IPS-18c (cell line): ENCODE measurements around the gene GRAMD4.

Source experiments
- H3K4me3 ChIP-seq: 2 replicates; pipeline ENCODE4 v1.7.0; 2013; ENCODE audit warnings: low read depth, mild to moderate bottlenecking, low read length, moderate library complexity; ENCODE audit not compliant: insufficient read depth
- H3K9me3 ChIP-seq: one replicate; pipeline ENCODE4 v1.6.1; 2013; ENCODE audit warnings: mild to moderate bottlenecking, low read length, moderate library complexity; ENCODE audit not compliant: control insufficient read depth, insufficient read depth

GRAMD4 gene

DNA sequence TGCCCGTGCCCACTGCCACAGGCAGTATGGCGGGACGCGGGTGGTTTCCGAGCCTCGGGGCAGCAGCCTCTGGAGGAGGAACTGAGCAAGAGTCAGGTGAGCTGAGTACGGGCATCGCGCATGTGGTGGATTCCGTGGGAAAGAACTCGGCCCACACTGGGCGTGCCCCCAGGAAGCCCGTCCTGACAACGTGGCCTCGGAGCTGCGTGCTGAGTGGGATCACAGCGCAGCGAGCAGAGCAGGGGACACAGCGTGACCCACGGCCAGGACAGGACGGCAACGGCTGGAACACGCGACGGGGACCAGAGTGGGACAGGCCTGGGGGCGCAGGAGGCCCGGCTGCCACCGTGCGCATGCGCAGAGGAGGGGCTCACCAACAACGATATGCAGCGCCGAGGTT is 81.1 kb downstream of the GRAMD4 start:
- Histone ChIP-seq H3K4me3 (no peak overlapping the region), H3K9me3 (no peaks in the 10 kb centered on the region)

DNA sequence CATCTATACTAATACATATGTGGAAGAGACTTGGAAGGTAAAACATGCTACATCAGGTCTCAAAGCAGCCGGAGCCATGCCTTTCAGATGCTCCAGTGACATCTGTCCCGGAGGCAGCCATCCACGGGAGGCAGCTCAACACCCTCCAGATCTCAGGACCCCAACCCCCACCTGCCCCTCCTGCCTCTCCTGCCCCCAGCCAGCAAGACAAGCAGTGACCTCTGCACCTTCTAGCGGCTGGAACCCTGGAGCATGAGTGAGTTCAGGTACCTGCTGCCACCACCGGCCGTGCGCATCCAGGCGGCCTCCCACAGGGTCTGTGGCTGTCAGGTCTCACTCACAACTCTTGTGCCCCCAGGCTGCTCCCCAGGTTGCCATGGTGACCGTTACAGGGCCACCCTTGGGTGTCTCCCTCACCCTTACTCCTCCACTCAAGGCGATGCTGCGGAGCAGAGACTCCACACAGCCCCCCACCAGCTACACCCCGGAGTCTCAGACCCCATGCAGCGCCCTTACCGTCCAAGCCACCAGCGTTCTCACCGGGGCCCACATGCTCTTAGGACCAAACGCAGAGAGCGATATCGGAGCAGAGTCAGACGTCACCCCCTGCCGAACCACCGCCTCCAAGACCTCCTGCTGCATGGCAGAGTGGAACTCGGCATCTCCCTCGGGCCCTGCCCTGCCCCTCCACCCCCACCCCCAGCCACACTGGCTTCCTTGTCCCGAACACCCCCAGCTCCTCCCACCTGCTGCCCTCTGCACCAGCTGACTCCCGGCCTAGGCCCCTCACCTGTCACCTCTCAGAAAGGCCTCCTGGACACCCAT is 83.2 kb downstream of the GRAMD4 start:
- Histone ChIP-seq H3K4me3 (no peak overlapping the region), H3K9me3 (no peaks in the 10 kb centered on the region)

DNA sequence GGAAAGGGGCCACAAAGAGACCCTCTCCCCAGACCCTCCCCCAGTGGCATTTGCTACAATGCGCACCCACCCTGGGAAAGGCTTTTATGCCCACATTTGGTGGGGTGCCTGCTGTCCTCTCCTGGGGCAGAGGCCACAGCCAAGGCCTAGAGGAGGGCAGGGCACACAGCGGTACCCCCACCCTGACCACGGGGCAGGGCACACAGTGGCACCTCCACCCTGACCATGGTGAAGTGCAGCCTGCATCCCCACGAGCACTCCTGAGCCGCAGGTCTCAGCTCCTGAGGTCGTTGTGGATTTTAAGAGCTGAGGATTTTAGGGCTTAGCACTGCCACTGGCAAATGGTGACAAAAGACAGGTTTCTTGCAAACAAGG is 83.8 kb downstream of the GRAMD4 start:
- Histone ChIP-seq H3K4me3 (no peak overlapping the region), H3K9me3 (no peaks in the 10 kb centered on the region)

DNA sequence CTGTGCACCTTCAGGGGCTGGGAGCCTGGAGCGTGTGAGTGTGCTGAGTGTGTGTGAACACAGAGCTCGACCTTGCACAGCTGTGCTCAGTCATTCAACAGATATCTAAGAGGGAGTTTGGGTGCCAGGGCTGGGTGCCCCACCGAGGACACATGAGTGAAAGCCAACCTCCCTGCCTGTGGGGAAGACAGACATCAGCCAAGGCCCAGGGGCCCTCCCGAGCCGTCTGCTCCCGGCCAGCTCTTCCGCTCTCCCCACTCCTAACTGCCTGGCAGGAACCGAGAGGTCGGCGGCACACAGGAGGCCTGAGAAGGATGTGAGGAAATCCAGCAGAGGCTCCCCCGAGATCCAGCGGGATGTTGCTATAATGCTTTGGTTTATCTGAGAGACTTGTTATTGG is 85.9 kb downstream of the GRAMD4 start:
- no peak overlapping the region for H3K4me3 ChIP-seq
- no peaks in the 10 kb centered on the region for H3K9me3 ChIP-seq

DNA sequence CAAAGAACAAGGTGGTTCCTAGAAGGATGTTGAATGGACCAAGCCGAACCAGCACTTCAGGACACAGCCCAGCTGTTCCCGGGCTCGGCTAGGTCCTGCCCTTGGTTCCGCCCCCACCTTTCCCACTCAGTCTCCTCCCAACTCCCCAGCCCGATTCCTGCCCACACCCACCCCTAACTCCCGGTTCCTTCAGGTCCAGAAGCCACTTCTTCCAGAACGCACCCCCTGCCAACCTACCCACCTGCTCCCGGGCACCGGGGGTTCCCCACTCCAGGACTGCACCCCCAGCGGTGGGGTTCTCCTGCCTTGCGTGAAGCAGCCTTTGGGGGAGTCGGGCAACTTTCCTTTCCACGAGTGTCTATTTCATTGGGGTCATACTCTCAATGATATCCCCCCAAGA is 87.1 kb downstream of the GRAMD4 start:
- H3K4me3 ChIP-seq, result no peak overlapping the region
- no peaks in the 10 kb centered on the region for H3K9me3 ChIP-seq

DNA sequence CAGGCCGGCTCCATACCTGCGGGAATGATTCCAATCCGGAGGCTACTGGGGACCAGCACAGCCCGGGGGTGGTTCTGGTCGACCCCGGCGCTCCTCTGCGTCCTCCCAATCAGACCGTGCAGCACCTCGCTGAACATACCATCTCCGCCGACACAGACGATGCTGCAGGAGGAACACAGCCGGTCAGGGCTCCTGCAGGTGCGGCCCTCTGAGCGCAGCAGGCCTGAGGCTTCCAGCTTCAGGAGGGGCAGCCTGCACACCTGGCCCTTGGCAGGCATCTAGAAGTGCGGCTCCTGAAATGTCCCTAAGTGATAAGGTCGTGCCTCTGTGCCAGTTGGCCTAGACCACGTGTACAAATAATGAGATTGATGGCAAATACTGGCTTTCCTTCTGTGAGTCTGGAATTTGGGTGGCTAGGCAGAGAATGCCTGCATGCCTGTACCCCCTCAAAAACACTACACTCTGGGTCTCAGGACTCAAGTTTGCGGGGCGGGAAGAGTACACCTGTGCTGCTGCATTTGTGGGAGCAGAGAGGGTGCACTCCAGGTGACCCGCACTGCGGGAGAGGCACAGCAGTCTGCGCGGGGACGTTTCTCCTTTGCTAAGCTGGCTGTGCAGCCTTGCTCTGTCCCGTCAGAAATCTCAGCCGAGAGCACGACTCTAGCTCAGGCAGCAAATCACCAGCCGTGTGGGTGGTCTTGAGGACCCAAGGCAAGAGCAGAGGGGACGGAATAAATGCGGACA is 87.8 kb downstream of the GRAMD4 start:
- H3K9me3 ChIP-seq, result no peaks in the 10 kb centered on the region

DNA sequence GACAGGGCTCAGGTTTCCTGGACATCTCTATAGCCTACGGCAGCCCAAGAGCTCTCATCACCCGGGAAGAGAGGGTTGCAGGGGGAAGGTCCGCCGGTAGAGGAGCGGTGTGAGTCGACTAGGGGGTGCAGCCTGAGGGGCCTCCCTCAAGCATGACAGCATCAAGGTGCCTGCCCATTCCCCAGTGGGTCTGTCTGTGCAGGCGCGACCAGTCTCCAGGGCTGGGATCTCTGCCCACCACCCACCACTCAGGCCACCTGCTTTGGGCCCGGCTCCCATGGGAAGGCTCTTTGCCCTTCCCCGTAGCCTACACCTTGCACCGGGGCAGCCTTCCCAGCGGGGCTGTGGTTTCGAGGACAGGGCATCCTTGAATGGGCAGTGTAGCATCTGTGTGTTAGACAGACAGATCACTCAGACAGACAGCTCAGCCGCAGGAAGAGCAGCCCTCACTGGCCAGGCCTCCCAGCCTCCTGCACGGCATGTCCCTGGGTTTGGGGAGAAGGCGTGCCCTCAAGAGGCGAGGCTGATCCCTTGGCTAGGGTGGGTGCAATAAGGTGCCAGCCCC is 88.7 kb downstream of the GRAMD4 start:
- H3K4me3 ChIP-seq, result no peak overlapping the region
- H3K9me3 ChIP-seq, result no peaks in the 10 kb centered on the region

More for the DNA sequence above, 87.8 kb downstream of the GRAMD4 start:
- no peak overlapping the region for H3K4me3 ChIP-seq

DNA sequence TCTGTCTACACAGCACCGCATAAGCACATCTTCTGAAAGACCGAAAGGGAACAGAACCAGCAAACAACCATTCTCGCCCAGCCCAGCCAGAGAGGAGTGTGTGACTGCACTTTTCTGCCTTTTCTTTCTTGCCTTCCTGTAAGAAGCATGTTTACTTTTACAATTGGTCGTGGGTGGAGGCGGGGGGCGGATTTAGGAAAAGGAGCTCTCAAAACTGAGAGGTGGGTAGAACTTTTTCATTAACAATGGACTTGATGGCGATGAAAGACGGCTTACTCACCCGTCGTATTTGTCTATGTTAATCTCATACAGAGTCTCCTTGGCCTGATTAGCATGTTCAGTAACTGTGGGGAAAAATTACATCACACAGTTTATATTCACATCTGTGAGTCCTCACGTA is 90.6 kb downstream of the GRAMD4 start:
- H3K4me3 ChIP-seq, result no peak overlapping the region
- no peaks in the 10 kb centered on the region for H3K9me3 ChIP-seq

DNA sequence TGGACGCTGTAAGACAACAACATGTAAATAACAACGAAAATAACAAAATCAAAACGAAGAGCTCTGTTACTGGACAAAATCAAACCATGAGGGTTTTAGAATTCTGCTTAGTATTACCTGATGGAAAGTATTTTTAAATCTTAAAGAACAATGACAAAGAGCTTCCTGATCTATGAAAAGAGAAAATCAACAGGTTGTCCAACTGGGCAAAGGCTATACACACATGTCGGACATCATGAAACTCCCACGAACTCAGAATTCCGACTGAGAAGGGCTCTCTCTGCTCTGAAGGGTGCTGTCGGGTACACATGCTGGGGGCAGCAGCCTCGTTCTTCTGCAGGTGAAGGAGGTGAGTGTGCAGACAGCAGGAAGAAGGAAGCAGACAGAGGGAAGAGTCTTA is 92.1 kb downstream of the GRAMD4 start:
- H3K4me3 ChIP-seq, result no peak overlapping the region

DNA sequence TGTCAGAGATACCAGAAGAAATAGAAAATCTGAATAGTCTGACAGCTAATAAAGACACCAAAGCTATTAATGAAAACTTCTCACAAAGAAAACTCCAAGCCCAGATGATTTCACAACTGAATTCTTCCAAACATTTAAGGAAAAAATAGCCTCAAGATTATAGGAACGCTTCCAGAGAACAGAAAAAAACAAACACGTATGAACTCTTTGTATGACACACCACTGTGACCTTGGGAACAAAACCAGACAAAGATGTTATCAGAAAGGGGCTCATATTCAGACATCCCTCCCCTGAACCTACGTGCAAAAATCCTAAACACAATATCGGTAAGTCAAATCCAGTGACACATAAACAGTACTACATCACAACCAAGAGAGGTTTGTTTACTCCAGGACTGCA is 94.4 kb downstream of the GRAMD4 start:
- no peak overlapping the region for H3K4me3 ChIP-seq
- H3K9me3 ChIP-seq, result no peaks in the 10 kb centered on the region

More for the DNA sequence above, 92.1 kb downstream of the GRAMD4 start:
- no peaks in the 10 kb centered on the region for H3K9me3 ChIP-seq

DNA sequence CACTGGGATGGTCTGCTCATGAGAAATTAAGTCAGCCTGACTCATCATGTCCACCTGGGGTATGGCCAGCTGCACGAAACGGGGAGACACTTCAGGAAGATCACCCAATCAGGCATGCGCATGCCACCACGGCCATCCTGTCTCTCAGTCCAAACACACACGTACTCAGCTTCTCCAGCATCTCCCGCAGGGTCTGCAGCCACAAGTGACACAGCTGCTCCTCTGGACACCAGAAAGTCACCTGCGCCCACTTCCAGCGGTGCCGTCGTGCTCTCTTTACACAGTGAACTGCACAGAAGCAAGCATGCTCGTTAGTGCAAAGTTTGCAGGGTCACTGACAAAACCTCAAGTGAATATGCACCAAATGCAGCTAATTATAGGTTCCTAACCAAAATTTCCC is 99.7 kb downstream of the GRAMD4 start:
- H3K4me3 ChIP-seq, result no peak overlapping the region
- no peaks in the 10 kb centered on the region for H3K9me3 ChIP-seq

DNA sequence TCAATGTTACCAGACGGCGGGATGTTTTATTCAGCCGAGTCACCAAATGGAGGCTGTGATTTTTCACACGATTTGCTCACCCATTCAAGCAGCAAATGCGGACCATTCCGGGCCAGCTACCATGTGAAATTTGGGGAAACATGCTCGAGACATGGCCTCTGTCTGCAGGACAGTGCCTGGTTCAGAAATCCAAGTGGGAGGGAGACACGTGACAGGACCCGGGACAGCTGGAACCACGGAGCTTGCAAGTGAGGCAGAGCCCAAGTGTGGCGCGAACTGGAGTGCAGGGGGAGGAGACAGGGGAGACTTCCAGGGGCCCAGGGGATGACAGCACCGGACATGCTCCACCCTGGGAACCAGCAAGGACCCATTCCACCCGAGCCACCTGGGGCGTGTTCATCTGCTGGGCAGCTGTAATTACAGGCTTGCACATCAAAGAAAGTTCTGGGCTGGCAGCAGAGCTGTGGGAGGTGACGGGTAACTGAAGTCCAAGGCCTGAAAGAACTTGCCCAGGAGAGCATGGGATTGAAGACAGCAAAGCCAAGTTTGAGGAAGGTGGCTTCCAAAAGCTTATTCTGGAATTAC is 101.4 kb downstream of the GRAMD4 start:
- peaks cover 4% of the 10 kb centered on the region for H3K9me3 ChIP-seq
- no peak overlapping the region for H3K4me3 ChIP-seq

DNA sequence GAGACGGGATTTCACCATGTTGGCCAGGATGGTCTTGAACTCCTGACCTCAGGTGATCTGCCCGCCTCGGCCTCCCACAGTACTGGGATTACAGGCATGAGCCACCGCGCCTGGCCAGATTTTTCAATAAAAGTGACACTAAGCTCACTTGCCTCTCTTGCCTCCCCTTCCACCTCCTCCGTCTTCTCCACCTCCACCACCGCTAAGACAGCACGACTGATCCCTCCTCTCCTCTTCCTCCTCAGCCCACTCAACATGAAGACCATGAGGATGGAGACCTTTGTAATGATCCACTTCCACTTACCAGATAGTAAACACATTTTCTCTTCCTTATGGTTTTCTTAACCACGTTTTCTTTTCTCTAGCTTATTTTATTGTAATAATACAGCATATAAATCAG is 103.7 kb downstream of the GRAMD4 start:
- H3K9me3 ChIP-seq, result peaks cover 4% of the 10 kb centered on the region
- H3K4me3 ChIP-seq, result no peak overlapping the region

DNA sequence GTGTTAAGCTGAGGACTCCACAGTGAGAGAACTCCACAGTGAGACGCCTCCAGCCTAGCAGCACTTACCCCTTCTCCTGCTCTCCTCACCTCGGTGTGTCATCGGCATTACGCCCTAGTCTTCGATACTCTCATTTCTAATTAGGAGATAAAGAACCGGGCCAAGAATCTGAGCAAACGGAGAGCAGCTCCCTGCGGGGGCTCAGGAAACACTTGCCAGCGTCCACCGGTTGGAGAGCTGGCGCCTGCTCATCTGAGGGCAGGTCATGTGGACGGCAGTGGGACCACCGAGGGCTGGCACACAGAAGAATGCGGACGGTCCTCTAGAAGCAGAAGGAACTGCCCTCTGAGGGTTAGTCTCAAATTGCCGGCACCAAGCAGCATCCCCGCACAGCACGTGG is 104.9 kb downstream of the GRAMD4 start:
- peaks cover 4% of the 10 kb centered on the region for H3K9me3 ChIP-seq
- no peak overlapping the region for H3K4me3 ChIP-seq

DNA sequence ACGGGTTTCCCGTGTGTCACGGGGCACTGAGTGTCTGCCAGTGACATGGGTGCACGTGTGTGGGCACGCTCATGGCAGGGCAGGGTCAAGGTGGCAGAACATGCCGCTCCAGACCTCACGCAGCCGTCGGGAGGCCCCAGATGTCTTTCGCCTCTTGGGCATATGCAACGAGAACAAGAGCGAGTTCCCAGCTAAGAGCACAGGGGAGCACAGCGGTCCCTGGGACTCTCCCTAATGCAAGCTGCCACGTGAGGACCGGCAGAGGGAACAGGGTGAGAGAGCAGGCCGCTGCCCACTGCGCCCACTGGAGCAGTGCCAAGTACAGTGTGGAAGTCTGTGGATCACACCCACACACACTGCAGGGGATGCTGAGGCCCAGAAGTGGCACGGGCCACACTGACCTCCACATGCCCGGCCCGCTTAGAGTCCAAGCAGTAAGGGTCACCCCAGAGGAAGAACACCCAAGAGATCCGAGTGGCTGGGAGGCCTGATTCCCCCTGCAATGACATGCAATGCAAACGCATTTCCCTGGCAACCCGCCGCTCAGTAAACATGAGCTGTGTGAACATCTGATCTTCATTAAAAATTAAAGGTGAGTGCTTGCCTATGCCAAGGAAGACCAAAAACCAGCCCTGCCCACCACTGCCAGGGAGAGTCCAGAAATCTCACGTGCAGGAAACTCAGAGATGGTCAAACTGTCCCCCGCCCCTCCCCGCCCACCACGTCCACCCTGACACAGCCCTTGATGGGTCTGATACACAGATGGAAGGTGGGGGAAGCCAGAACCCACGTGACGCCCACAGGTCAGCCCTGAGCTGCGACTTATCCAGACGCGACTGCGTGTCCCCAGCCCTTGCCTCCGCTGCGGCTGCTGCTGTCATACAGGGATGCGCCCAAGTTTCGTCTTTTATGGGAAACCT is 106.1 kb downstream of the GRAMD4 start:
- Histone ChIP-seq H3K9me3 (peaks cover 4% of the 10 kb centered on the region), H3K4me3 (no peak overlapping the region)

DNA sequence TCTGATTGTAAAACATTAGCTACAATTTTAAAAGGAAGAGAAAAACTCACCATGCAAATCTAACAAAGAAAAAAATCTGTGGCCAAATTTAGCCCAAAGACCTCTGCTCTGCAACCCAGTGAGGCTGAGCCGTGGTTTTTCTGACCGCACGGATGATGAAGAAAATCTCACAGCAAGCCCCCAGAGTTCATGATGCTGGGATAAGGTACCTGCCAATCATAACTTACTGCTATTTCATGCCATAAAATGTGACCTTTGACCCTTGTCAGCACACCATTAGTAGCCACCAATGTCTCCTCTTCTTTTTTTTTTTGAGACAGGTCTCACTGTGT is 106.8 kb downstream of the GRAMD4 start:
- Histone ChIP-seq H3K9me3 (peaks cover 4% of the 10 kb centered on the region), H3K4me3 (no peak overlapping the region)

DNA sequence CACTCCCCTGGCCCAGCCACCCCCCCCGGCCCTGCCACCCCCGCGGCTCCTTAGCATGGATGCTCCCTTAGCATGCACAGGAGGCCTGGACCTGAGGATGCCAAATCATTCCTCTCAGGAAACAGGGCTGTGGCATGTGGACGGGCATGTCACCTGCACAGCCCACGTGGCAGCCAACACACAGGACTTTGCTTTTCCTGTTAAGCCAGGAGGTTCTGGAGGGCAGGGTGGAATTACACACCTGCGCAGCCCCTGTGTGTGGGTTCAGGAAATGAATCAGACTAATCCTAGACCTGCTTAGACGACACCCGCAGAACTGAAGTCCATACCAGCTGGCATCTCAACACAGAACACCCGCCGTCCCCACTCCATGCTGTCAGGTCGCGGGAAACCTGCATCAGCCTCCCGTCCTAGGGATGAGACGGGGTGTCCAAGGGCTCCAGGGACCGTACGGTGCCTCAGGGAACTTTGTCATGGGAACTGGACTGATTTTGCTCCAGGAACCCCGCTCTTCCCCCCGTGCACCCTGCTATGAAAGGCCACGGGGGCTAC is 107.7 kb downstream of the GRAMD4 start:
- Histone ChIP-seq H3K9me3 (peaks cover 4% of the 10 kb centered on the region), H3K4me3 (no peak overlapping the region)
